Activated CD4-positive, alpha-beta T cell treated with anti-CD3 and anti-CD28 coated beads, Interleukin-10, Interleukin-2, amounts not matched to agents 100 ng/mL and 50 ng/mL, durations not matched to agents 16 hours and 8 hours (primary cell): ENCODE data around the gene GIGYF1.

Experiments used
- DNase-seq: peaks from one replicate; pipeline ENCODE4 v3.0.0-alpha.2; 2020

The GIGYF1 gene

DNA sequence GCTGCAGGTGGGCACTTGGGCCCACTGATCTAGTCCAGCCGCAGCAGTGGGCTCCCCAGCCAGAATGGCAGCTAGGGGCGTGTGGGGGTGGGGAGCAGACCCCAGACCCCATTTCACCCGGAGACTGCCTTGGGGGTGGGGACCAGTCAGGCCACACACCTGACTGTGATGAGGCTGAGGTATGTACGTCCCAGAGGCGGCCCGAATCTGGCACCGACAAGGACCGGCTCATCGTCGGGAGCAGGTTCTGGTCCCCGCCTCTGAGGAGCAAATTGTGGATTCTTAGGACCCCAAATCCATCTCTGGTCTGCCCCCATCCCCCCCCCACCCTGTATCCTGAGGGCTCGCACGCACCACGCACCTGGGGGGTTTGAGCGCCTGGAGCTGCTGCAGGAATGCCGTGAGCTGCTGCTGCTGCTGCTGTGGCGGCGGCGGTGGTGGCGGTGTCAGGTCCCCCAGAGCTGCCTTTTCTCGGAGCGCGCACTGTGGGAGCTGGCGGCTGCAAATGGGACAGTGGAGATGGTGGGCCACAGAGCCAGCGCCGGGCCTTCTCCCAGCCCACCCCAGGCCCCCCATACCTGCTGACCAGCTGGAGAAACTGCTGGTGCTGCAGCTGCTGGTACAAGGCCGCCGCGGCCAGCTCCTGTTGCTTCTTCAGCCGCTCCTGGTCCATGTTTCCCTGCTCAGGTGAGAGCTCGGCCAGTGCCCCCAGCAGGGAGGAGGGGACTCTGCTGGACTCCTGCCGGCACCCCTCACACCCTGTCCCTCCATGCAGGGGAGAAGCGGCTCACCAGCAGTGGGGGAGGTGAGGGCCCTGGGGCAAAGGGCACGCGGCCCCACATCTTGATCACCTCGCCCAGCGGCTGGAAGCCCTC is 10.2 kb downstream of the GIGYF1 start:
- no peak for DNase-seq

DNA sequence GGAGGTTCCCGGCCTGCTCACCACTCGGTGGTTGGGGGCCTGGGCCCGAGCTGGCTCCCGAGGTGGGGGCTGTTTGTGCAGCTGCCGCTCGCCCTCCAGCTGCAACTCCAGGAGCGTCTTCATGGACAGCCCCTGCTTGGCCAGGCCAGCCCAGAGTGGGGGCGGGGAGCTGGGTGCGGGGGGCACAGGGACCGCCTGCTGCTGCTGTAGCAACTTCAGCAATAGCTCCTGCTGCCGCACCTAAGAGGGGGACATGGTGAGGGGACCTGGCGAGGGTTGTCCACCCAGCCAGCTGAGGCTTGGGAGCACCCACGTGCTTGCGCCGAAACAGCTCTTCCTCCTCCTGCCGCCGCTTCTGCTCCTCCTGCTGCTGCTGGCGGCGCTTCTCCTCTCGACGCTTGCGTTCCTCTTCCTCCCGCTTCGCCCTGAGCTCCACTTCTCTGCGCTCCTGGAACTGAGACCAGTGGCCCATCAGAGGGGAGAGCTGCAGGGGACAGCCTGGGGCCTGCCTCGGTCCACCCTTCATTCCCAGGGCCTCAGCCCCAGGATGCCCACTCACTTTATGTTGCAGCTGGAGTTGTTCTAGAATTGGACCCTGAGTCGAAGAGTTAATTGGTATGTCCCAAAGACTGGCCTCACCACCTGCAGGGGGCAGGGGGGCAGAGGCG is 10.9 kb downstream of the GIGYF1 start:
- no peak for DNase-seq

DNA sequence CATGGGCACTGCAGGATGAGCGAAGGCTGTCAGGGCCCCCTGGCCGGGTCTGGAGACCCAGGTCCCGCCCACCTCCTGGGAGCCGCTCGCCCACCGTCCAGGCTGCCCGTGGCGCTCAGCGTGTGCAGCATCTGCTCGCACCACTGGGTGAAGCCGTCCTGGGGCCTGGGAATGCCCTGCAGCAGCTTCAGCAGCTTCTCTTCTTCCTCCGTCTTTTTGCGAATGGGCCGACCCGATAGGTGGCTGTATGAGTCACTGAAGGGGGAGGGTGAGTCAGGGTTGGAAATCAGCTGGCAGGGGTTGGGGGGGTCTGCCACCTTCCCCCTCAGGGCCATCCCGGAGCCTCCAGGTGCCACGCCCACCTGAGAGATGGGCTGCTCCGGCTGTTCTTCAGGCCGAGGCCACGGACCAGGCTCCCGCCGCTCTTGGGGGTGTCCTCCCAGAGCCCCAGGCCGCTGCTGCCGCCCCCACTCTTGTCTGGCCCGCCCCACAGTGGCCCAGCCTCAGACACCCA is 11.8 kb downstream of the GIGYF1 start:
- no peak for DNase-seq

DNA sequence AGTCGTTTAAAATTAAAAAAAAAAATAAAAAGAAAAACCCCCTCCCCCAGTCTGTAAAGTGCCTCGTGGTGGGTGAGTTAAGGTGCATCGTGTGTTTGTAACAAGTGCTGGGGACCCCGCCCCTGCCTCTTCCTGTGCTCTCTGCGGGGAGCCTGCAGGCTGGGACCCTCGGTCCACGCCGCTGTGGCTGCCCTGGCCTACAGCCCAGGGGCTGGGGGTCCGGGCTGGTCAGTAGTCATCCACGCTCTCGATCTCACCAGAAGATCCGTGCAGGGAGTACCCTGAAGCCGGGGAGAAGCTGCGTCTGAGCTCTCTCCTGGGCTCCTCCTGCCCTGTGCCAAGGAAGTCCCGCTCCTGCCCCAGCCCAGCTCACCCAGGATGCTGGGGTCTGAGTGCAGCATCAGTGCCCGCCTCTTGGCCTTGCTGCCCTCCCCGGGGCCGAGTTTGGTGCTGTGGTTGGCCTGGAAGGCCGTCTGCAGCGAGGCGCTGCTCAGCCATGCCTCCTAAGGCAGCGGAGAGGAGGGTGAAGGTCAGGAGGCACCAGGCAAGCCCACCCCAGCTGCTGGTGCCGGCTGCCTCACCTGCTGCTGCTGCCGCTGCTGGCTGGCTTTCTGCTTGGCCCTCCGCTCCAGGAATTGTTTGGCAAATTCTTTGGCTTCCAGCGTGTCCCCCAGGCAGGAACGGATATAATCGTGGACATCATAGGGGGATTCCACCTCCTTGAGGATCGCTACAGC is 12.4 kb downstream of the GIGYF1 start:
- DNase-seq, result no peak

DNA sequence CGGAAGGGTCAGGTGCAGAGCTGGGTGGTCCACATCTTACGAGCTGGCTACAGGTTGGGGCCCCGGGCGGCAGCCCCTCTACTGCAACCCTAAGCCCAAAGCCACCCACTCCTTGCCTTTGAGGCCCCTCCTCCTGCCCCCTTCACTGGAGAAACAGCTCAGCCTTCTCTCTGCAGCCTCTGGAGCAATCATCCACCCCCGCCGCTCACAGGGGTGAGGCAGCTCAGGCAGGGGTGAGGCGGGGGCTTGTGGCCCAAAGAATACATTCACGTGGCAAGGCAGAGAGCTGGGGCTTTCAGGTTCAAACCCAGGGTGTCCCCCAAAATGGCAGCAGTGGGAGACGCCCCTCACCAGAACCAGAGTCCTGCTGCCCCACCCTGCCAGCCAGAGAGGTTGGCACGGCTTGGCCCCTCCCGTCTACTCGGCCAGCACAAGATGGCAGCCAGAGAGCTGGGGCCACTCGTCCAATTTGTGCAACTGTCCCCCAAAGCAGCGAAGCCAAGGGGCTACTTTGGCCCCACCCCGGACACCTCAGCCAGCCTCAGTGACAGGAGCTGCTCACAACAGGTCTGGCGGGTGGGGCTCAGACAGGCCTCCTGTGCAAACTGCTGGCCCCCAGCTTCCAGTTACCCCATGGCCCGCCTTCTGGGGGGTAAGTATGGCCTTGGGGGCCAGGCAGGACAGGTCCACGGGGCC is 13.3 kb downstream of the GIGYF1 start:
- no peak for DNase-seq

DNA sequence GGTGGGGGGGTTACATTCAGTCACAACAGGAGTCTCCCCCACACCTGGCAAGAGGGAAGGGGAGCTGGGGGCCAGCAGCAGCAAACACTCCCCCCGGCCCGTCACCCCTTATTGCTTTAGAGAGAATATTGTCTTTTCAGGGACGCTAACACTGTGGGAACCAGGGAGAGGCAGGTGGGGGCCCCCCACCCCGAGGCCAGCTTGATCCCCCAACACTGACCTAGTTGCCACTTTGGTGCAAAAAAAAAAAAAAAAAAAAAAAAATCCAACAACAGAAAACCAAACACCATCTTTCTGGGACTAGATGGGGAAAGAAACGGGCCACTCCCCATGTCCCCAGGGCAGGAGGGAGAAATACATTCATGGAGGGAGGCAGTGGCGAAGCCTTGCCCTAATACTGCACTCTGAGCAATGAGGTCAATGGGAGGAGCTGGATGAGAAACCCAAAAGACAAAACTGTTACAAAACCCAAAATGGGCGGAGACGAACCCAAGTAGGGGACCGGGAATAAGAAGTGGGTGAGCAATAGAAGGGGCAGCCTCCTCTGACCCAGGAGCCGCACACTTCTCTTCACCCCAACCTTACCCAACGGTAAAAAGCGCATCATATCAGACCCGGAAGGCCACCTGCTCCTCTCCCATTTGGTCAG is 14.0 kb downstream of the GIGYF1 start:
- no peak for DNase-seq

DNA sequence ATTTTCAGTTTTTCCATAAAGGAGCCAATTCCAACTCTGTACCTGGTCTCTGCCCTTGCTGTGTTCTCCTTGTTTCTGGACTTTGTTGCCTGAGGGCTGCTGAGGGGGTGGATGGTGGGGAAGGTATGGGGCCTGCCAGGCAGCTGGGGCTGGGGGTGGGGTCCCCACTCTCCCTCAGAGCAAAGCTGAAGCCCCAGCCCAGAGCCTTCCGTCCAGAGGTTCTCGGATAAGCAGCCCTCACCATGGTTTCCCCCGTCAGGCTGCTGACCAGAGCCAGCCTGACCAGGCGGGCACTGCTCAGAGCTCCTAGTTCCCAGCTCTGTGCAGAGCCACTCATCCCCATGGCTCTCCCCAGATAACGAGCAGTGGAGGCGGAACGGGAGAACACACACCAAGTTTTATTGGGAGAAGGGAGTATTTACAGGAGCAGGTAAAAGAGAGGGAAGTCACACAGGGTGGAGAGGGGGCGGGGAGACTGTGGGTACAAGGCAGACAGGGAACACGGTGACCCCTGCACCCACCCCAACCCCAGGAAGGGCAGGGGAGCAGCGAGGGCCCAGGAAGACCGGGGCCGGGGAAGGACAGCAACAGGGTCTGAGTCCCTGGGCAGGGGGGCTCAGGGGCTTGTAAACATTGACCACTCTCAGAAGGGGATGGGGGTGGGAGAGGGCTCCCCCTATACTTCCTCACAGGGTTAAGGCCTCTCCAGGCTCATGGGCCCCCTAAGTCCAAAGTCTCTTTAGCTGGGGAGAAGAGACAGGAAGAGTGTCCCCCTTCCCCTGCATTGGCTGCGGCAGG is 14.7 kb downstream of the GIGYF1 start:
- DNase-seq, result no peak

DNA sequence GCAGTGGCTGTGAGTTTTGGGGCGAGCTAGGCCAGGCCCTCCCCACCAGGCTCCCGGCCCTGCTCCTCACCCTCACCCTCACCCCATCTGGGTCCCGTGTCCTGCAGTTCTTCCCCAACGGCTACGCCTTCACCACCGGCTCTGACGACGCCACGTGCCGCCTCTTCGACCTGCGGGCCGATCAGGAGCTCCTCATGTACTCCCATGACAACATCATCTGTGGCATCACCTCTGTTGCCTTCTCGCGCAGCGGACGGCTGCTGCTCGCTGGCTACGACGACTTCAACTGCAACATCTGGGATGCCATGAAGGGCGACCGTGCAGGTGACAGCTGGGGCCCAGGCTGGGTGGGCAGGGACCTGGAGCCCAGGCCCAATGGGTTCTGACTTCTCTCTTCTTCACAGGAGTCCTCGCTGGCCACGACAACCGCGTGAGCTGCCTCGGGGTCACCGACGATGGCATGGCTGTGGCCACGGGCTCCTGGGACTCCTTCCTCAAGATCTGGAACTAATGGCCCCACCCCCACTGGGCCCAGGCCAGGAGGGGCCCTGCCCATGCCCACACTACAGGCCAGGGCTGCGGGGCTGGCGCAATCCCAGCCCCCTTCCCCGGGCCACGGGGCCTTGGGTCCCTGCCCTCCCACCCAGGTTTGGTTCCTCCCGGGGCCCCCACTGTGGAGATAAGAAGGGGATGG is 15.6 kb downstream of the GIGYF1 start:
- no peak for DNase-seq

DNA sequence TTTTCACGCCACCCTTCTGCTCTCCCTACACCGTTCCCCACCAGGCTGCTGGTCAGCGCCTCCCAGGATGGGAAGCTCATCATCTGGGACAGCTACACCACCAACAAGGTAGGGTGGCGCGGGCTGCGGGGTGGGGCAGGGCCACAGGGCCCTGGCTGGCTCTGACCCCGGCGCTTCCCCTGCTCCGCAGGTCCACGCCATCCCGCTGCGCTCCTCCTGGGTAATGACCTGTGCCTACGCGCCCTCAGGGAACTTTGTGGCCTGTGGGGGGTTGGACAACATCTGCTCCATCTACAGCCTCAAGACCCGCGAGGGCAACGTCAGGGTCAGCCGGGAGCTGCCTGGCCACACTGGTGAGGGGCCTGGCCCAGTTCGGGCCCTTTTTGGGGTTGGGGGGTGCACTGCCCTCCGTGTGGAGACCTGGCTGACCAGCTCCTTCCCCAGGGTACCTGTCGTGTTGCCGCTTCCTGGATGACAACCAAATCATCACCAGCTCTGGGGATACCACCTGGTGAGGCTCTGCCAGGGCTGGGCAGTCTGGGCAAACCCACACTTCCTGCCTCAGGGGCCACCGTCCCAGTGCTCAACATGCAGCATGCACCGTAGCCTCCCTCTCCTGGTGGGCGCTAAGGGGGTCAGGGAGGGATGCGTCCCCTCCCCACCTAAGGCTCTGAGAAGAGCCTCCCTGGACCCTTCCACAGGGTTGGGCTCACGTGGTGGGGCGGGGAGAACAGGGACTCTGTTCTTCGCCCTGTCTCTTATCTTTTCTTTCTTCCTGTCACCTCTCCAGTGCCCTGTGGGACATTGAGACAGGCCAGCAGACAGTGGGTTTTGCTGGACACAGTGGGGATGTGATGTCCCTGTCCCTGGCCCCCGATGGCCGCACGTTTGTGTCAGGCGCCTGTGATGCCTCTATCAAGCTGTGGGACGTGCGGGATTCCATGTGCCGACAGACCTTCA is 16.5 kb downstream of the GIGYF1 start:
- DNase-seq, result no peak

DNA sequence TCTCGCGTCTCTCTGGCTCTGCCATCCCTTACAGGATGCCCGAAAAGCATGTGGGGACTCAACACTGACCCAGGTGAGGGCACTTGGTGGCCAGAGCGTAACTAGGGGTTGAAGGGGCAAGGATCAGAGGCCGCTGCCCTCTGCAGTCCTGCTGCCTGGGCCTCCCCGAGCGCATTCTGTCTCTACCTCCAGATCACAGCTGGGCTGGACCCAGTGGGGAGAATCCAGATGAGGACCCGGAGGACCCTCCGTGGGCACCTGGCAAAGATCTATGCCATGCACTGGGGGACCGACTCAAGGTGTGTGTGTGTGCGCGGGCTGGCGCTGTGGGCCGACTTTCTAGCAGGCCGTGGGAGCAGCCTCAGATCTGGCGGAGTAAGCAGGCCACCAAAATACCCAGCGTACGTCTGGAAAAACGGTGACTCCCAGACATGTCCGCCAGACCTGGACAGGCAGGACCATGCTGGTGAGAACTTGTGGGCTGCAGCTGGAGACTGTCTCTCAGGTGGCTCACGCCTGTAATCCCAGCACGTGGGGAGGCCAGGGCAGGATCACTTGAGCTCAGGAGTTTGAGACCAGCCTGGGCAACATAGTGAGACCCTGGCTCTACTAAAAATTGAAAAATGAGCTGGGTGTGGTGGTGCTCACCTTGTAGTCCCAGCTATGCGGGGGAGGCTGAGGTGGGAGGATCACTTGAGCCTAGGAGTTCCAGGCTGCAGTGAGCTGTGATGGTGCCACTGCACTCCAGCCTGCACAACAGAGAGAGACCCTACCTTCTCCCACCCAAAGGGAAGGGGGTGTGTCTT is 17.3 kb downstream of the GIGYF1 start:
- DNase-seq, result no peak

DNA sequence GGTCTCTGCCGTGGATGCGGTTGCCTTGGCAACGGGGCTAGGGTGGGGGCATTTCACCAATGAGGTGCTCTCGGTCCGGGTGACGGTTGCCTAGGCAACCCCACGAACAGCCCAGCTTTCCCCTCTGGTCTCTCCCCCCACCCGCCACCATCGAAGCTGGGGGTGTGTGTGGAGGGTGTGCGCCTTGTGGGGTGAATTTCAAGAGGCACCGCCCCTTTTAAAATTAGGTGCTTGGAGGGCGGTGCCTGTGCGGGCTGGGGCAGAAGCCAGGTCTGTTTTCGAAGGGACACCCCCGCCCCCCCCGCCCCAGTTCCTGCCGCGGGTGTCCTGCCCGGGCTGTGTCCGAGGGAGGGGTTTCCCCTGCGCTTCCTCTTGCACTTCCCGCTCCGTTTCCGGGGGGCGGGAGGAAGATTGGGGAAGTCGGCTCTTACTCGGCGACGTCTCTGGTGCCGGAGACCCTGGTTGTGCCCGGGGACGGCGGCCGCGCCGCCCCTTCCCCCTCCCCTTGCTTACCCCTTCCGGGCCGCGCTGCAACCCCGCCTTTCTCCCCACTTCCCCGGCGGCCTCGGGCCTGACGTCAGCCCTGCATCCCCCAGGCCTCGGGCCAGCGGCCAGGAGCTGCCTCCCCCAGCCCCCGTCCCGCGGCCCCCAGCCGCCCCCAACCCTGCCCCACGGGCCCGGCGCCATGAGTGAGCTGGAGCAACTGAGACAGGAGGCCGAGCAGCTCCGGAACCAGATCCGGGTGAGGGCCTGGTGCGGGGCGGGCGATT is 18.3 kb downstream of the GIGYF1 start:
- DNase-seq, result peak; percentile 92

DNA sequence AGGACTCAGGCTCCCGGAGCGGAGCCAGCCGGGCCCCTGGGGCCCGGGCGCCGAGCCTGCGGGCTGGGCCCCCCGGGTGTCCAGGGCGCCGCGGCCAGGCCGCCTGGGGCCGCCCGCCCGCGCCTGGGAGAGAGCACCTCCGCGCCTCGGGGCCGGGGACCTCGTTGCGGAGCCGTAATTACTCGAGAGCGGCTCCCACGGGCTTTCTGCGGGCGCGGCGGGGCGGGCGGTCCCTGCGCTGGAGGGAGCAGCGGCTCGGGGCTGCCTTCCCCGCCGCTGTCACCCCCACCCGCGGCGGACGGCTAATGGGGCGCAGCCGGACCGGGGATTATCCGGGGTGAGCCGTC is 19.0 kb downstream of the GIGYF1 start:
- DNase-seq, result no peak

DNA sequence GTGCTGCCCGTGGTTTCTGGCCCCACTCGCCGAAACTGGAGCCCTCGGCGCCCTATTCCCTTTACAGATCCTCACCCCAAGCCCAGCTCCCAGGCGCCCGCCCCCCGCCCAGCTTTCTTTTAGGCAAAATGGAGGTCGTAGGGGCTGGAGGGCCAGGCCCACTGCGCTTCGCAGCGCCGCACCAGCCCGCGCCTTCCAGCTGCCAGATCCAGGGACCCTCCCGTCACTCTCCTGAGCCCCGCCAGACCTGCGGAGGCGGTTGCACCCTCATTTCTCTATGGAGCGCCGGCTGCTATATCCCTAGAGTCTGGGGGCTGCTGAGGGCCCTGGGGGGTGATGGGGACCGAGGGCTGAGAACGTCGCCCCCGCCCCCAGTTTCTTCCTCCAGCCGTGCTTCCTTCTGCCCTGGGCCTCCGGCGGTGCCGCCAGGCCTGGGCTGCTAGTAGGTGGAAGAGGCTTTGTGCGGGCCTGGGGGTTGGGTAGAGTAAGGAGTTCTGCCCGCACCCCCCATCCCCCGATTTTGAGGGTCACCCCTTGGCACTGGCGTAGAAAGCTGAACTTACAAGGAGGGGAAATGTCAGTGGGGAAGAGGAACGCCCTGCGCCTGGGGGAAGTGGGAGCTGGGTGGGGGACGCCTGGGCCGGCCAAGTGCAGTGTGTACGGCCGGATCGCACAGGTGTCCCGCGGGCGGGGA is 19.5 kb downstream of the GIGYF1 start:
- no peak for DNase-seq

DNA sequence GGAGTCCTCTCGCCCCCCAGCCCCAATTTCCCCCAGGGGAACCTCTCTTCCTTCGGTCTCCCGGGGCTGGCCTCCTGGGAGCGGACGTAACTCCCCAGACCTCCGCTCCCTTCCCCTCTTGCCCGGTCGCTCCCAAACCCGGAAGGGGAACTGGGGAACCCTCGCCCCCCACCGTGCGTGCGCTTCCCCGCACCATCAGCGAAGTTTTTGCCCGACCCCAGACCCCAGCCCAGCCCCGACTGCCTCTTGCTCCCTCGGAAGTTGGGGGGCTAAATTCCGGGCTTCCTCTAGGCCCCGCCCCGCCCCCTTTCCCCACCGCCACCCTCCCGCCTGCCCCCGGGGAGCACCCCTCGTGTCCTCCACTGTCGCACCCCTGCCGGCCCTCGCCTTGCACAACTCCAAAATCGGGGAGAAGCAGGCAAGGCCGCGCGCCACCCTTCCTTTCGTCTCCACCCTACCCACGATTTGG is 20.1 kb downstream of the GIGYF1 start:
- peak; percentile 37 for DNase-seq

DNA sequence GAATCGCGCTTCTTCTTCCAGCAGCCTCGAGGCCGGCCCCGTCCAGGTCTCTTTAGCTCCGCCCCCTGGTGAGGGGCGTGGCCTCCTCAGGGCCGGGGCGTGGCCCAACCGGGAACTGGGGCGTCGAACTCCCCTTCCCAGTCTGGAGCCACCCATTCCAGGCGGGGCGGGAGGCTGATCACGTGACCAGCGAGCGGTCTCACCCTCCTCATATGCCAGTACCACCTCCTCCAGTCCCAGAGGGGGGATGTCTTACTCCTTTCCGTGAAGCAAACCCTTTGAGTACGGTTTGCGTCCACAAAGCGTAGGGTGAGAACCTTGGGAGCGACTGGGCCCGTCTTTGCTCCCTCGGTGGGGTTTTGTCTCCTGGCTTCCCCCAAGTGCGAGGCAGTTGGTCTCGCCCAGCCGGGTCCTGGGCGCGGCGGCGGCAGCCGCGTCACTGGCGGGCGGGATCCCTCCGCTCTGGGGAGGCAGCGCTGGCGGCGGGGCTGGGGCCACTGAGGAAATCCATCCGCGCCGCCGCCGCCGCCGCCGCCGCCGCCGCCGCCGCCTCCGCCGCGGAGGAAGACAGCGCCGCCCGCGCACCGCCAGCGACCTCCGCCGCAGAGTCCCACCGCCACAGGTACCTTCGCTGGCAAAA is 20.6 kb downstream of the GIGYF1 start, which contains the start of gene GNB2:
Gene GNB2, plus strand, starts transcription at position 439 of the 640 bp plus-strand sequence. CDS start 2,526 bp downstream, outside the sequence.
- DNase-seq, result peak; percentile 100
